ENCODE measurements around the gene ABCC4. TPM values are rescaled to one million over a fixed set of nuclear protein-coding genes. Genes with fewer than 3 reads are reported as not detected.

The ABCC4 gene
- total RNA-seq, 1 experiment from 2014 or later: 26.3 TPM

DNA sequence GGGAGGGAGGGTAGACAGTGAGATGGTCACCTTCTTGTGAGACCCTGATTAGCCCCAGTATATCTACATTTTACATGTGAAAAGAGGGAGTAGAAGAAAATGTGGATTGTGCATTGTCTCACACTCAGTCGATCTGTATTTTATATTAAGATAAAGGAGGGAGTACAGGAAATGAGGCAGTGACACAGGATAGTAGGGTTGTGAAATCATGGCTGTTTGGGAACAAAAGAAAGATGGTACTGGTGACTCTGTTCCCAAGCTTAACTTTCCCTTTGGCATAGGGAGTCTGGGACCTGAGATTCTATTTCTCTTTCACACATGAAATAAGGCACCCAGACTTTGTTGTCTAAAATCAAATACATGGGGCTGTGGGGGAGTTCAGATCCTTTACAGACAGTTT lies 194.7 kb downstream of the ABCC4 start:
- Histone ChIP-seq H3K27me3 (ENCODE audit: insufficient read depth, low read length) (no peaks in the 10 kb centered on the region), H3K9ac (ENCODE audit: low read length) (no peak overlapping the region), H3K4me1 (ENCODE audit: control insufficient read depth in 1 of 2, insufficient read depth in 2 of 2, low read length in 2 of 2) (no peaks in the 10 kb centered on the region), H3K4me2 (ENCODE audit: low read length) (no peak overlapping the region), H3K4me3 (replicated peaks in 1 of 2; ENCODE audit: low read depth in 1 of 2, low read length in 2 of 2) (no peak overlapping the region), H3K27ac (ENCODE audit: low read depth, low read length) (no peak overlapping the region), H3K9me3 (ENCODE audit: control insufficient read depth in 1 of 2, insufficient read depth in 1 of 2, low read depth in 1 of 2, low read length in 2 of 2) (peaks cover 0 to 3% of the 10 kb centered on the region in 2 experiments; a peak in 1 of 4 replicates), H3K9me2 (ENCODE audit: insufficient read depth) (no peaks in the 10 kb centered on the region), H4K20me1 (ENCODE audit: insufficient read depth) (no peaks in the 10 kb centered on the region), H3K36me3 (ENCODE audit: control insufficient read depth in 1 of 2, insufficient read depth in 2 of 2, low read length in 2 of 2) (0 out of 4 replicates have a peak, but pooled peaks cover 0 to 5% of the 10 kb centered on the region in 2 experiments), H3K79me2 (ENCODE audit: insufficient read depth, low read length) (no peaks in the 10 kb centered on the region), H2AFZ (ENCODE audit: low read depth, low read length, poor library complexity, severe bottlenecking) (no peak overlapping the region)
- ChIA-PET CTCF (no interaction called here), POLR2A (no interaction called here), RAD21 (ENCODE audit: low non-redundant PET in 1 of 2, low total read pairs in 2 of 2, uncharacterized antibody in 2 of 2, unreplicated experiment in 2 of 2) (no interaction called here)
- DNase-seq (ENCODE audit: low read depth, low spot score) (no peak), ATAC-seq (no peak)
- TF ChIP-seq CBX3 (IDR thresholded peaks at IDR 0.05; ENCODE audit: low read depth): no peak
- TF ChIP-seq FOSL1 (IDR thresholded peaks at IDR 0.05; ENCODE audit: low read depth): no peak
- TF ChIP-seq ZNF274 (IDR thresholded peaks at IDR 0.05; ENCODE audit: low read depth, low read length): no peak
- no peak for TF ChIP-seq ZFX (IDR thresholded peaks at IDR 0.05)
- TF ChIP-seq, protein P1, sequence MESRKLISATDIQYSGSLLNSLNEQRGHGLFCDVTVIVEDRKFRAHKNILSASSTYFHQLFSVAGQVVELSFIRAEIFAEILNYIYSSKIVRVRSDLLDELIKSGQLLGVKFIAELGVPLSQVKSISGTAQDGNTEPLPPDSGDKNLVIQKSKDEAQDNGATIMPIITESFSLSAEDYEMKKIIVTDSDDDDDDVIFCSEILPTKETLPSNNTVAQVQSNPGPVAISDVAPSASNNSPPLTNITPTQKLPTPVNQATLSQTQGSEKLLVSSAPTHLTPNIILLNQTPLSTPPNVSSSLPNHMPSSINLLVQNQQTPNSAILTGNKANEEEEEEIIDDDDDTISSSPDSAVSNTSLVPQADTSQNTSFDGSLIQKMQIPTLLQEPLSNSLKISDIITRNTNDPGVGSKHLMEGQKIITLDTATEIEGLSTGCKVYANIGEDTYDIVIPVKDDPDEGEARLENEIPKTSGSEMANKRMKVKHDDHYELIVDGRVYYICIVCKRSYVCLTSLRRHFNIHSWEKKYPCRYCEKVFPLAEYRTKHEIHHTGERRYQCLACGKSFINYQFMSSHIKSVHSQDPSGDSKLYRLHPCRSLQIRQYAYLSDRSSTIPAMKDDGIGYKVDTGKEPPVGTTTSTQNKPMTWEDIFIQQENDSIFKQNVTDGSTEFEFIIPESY (IDR thresholded peaks at IDR 0.05; ENCODE audit: extremely low read depth, insufficient replicate concordance, low read length): no peak
- no peak for TF ChIP-seq EZH2 (IDR thresholded peaks at IDR 0.05)
- no peak for TF ChIP-seq JUND (IDR thresholded peaks at IDR 0.05)
- TF ChIP-seq POLR2A (IDR thresholded peaks at IDR 0.05; ENCODE audit: borderline replicate concordance, extremely low read depth, insufficient read depth, insufficient read length): no peak
- no peak for TF ChIP-seq SP1 (IDR thresholded peaks at IDR 0.05; ENCODE audit: low read depth)
- TF ChIP-seq SIN3A (IDR thresholded peaks at IDR 0.05; ENCODE audit: low read depth): no peak
- no peak for TF ChIP-seq EZH2phosphoT487 (IDR thresholded peaks at IDR 0.05; ENCODE audit: borderline replicate concordance)
- no peak for TF ChIP-seq POLR2AphosphoS5 (IDR thresholded peaks at IDR 0.05; ENCODE audit: low read depth, low read length)
- TF ChIP-seq TCF7L2 (IDR thresholded peaks at IDR 0.05; ENCODE audit: borderline replicate concordance, extremely low read depth, insufficient read depth, insufficient read length): no peak
- TF ChIP-seq, protein P2, sequence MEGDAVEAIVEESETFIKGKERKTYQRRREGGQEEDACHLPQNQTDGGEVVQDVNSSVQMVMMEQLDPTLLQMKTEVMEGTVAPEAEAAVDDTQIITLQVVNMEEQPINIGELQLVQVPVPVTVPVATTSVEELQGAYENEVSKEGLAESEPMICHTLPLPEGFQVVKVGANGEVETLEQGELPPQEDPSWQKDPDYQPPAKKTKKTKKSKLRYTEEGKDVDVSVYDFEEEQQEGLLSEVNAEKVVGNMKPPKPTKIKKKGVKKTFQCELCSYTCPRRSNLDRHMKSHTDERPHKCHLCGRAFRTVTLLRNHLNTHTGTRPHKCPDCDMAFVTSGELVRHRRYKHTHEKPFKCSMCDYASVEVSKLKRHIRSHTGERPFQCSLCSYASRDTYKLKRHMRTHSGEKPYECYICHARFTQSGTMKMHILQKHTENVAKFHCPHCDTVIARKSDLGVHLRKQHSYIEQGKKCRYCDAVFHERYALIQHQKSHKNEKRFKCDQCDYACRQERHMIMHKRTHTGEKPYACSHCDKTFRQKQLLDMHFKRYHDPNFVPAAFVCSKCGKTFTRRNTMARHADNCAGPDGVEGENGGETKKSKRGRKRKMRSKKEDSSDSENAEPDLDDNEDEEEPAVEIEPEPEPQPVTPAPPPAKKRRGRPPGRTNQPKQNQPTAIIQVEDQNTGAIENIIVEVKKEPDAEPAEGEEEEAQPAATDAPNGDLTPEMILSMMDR (IDR thresholded peaks at IDR 0.05 in 2 of 3, conservative IDR thresholded peaks at IDR 0.05 in 1 of 3; ENCODE audit: borderline replicate concordance in 1 of 3, insufficient read depth in 1 of 3, low read depth in 2 of 3, low read length in 2 of 3): no peak
- intact Hi-C loops (cut with micrococcal nuclease): no loop called here
- BruUV-seq (replicated peaks): no TSS peak
